GM12878 (cell line): ENCODE results near the gene PDE11A.

Experiments
- RFX5 ChIP-seq: IDR thresholded peaks from 2 replicates; pipeline ENCODE4 v1.6.1; 2011; ENCODE audit warnings: low read depth, low read length, improper control_type of control experiment
- TF ChIP-seq, protein P1 (sequence below): fragments of 450-650 bp; IDR thresholded peaks from 2 replicates; pipeline ENCODE4 v1.6.1; 2018; ENCODE audit warnings: borderline replicate concordance, mild to moderate bottlenecking; ENCODE audit not compliant: partially characterized antibody

DNA sequence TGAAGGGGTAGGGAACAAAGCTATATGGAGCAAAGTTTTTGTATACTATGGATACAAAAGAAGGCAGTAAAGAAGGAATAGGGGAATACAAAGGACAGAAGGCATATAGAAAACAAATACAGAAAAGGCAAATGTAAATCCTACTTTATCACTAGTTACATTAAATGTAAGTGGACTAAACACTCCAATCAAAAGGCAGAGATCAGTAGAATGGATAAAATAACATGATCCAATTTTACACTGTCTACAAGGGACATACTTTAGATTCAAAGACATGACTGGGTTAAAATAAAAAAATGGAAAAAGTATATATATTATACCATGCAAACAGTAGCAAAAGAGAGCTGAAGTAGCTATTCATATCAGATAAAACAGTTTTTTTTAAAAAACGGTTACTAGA lies 215.0 kb downstream of the PDE11A start:
- TF ChIP-seq, protein P1, sequence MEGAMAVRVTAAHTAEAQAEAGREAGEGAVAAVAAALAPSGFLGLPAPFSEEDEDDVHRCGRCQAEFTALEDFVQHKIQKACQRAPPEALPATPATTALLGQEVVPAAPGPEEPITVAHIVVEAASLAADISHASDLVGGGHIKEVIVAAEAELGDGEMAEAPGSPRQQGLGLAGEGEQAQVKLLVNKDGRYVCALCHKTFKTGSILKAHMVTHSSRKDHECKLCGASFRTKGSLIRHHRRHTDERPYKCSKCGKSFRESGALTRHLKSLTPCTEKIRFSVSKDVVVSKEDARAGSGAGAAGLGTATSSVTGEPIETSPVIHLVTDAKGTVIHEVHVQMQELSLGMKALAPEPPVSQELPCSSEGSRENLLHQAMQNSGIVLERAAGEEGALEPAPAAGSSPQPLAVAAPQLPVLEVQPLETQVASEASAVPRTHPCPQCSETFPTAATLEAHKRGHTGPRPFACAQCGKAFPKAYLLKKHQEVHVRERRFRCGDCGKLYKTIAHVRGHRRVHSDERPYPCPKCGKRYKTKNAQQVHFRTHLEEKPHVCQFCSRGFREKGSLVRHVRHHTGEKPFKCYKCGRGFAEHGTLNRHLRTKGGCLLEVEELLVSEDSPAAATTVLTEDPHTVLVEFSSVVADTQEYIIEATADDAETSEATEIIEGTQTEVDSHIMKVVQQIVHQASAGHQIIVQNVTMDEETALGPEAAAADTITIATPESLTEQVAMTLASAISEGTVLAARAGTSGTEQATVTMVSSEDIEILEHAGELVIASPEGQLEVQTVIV: no peak
- TF ChIP-seq RFX5: no peak
